ENCODE results near the gene CREG2. TPM values are rescaled to one million over a fixed set of nuclear protein-coding genes. Genes with fewer than 3 reads are reported as not detected.

CREG2 gene
- polyA plus RNA-seq, 4 donors, result 0.43 to 0.87 (median 0.62) TPM

Other genes starting within 250 kb of the CREG2 start
- 10 to 100 TPM; 28.1 to 30.0 (median 29.5) TPM for gene TBC1D8, start 236.1 kb downstream of the CREG2 start, polyA plus RNA-seq (ENCODE audit: insufficient read length in 4 of 4)
- gene CNOT11, start 134.6 kb downstream of the CREG2 start, polyA plus RNA-seq (ENCODE audit: insufficient read length in 4 of 4), result 10 to 100 TPM; 48.1 to 75.5 (median 59.8) TPM
- 10 to 100 TPM; 38.6 to 54.1 (median 42.0) TPM for gene RNF149, start 78.8 kb downstream of the CREG2 start, polyA plus RNA-seq (ENCODE audit: insufficient read length in 4 of 4)
- 1 to 10 TPM in 2 of 4 donors, under 1 TPM in 2; 0.52 to 1.1 (median 0.96) TPM for gene RFX8, start 87.6 kb upstream of the CREG2 start, polyA plus RNA-seq (ENCODE audit: insufficient read length in 4 of 4)